Inferior parietal cortex (tissue), 1 donor: Measurements from ENCODE around the gene THAP10.
"Not testable (repeated sequence)": the region's sequence is repeated elsewhere in the genome, so short reads cannot be mapped to it uniquely, and the experiment has no call there.

Experiments
- DNase-seq: peaks from one replicate; pipeline ENCODE4 v3.0.0-alpha.2; 2016; ENCODE audit errors: extremely low spot score

The THAP10 gene

DNA sequence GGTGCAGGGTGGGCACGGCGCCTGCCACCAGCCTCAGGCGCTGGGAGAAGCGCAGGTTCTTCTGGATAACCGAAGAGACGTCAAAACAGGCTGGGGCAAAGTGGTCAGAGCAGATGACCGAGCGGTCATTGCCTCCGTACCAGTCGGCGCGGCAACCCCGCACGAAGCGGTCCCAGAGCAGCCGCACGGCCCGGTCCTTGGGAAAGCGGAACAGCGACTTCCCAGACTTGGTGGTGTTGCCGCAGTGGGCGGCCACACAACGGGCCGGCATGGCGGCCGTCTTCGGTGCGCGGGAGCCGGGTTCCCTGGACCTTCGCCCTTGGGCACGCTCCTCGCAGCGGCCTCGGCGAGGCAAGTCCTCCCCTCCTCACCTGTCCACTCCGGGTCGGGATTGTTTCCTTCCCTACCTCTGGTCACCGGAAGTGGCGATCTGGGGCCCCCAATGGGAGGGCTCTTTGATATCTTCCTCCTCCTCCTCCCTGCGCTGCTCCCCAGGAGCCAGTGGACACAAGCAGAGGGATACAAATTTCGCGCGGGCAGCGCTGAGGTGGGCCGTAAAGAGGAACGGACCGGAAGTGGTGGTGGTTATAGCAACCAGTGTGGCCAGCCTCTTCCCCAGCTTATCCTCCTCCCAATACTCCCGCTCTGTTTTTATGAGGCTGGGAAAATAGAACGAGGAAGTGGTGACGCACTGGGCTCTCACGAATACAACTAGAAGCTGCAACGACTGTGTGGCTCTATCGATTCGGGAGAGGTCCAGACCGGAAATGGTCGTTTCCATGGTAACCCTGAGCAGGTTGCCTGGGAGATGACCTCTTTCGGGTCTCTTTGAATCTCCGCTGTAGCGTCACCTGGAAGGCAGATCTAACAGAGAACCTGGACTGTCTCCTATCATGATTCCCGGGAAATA lies at the start of gene THAP10, which contains the start of gene LRRC49:
Gene THAP10 (minus strand): TSS at position 432 of the 910 bp plus-strand sequence. CDS start 161 bp downstream, at position 271.
Gene LRRC49 (plus strand): TSS at position 825 of the 910 bp plus-strand sequence. CDS start 69 bp downstream, at position 894.
- peak; percentile 95 for DNase-seq

DNA sequence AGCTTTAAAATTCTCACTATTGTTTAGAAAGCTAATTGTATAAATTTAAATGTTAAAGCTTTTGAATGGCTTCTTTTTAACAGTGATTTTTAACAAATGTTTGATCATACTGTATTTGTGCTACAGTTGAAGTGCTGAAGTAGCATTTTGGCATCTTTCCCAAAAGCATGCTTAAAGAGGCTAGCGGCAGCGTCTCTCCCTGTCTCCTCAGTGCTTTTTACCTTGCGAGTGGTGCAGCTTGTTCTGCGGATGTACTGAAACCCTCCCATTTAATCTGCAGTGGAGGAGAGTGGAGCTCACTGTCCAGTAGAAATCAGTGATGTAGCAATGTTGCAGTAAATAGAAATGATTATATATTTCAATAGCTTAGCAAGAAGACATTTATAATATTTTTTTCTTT lies 44.1 kb upstream of the THAP10 start:
- DNase-seq, result no peak

DNA sequence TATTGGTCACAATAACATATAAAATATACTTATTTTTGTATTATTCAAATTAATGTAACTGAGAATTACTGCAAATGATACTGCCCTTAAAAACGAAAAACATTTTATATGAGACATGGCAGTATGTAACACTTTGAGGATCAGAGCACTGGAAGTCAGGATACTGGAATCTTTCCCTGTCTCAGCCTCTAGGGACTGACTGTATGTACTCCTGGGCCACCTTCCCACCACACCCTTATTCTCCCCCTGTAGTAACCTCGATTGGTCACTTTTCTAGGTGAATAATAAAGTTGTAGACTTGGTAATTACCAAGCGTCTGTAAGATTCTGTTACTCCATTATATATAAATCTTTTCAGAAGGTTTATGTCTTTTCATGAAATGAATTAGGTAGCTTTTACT lies 43.4 kb upstream of the THAP10 start:
- no peak for DNase-seq

DNA sequence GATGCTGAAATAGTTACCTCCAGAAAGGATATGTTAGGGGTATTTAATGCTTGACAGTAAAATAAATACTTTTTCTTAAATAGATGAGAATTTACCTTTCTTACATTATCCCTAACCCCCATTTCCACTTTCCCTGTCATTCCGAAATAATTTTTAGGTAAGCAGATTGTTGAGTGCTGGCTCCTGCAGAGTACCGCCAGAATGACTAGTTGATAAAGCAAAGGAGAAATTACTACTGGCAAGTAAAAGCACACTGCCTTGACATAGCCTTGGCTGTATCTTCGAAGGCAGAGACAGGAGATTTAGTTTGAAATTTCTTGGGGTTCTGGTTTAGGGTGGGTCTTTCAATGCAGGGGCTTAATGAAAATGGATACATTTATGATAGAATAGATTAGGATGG lies 41.2 kb upstream of the THAP10 start:
- no peak for DNase-seq

DNA sequence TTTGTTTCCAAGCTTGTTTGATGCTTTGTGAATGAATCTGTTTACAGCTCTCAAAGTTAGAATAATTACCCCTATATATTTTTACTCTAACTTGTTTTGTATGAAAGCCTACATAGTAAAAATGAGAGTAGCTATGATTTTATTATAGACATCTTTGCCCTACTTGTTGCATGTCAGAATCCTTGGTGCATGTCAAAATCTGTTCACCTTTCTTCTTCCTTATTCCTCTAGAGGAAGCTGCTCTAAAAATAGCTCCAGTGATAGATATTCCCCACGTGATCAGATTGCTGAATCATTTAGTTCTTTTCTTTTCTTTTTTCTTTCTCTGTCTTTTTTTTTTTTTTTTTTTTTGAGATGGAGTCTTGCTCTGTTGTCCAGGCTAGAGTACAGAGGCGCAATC lies 40.2 kb upstream of the THAP10 start:
- DNase-seq, result no peak

DNA sequence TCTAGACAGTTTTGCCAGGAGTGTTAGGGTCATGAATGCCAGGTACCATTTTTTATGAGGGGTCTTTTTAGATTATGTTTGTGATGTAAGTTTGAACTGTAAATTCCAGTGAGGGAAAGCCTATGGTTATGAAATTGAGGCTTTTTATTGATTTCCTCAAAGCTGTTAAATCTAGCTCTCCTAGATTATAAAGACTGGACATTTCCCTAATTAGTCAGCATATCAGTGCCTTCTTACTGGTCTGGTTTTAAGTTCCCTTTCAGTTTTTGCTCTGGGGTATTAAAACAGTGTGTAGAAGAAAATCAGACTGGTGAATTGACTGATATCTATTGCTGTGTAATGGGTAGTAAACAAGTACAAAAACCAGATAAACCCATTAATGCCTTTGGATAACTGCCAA lies 39.6 kb upstream of the THAP10 start:
- no peak for DNase-seq

DNA sequence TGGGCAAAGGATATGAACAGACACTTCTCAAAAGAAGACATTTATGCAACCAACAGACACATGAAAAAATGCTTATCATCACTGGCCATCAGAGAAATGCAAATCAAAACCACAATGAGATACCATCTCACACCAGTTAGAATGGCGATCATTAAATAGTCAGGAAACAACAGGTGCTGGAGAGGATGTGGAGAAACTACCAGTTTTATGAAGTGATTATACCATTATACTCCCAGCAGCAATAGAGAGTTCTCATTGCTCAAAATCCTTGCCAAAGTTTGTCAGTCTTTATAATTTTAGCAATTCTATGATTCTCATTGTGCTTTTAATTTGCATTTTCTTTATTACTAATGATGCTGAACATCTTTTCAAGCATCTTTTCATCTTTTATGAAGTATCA lies 34.7 kb upstream of the THAP10 start:
- not testable (repeated sequence) for DNase-seq

DNA sequence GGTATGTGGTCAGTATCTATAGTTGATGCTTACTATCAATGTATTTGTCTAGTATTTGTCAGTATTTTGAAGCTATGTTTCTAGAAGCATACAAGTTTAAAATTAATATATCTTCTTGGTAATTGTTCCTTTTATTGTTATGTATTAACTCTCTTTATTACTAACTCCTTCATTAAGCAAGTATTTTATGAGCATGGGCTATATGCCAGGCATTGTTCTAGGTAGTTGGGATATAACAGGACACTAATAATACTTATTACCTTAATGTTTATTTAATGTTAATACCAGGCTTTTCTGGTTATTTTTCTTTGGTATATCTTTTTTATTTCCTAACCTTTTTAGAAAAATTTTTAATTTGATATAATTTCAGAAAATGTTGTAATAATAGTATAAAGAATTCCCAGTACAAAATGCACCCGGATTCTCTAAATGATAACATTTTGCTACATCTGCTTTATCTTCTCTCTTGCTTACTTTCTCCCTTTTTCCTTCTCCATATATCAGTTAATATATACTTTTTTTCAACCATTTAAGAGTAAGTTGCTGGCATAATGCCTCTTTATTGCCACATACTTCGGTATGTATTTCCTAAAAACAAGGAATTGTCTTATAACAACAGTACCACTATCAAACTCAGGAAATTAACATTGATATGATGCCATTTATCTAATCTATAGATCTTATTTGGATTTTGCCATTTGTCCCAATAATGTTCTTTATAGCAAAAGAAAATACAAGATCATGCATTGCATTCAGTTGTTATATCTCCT lies 31.3 kb upstream of the THAP10 start:
- no peak for DNase-seq

DNA sequence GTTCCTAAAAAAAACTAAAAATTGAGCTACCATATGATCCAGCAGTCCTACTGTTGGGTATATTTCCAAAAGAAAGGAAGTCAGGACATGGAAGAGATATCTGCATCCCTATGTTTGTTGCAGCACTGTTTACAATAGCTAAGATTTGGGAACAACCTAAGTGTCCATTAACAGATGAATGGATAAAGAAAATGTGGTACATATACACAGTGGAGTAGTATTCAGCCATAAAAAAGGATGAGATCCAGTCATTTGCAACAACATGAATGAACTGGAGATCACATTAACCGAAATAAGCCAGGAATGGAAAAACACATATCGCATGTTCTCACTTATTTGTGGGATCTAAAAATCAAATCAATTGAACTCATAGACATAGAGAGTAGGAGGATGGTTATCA lies 29.9 kb upstream of the THAP10 start:
- no peak for DNase-seq

DNA sequence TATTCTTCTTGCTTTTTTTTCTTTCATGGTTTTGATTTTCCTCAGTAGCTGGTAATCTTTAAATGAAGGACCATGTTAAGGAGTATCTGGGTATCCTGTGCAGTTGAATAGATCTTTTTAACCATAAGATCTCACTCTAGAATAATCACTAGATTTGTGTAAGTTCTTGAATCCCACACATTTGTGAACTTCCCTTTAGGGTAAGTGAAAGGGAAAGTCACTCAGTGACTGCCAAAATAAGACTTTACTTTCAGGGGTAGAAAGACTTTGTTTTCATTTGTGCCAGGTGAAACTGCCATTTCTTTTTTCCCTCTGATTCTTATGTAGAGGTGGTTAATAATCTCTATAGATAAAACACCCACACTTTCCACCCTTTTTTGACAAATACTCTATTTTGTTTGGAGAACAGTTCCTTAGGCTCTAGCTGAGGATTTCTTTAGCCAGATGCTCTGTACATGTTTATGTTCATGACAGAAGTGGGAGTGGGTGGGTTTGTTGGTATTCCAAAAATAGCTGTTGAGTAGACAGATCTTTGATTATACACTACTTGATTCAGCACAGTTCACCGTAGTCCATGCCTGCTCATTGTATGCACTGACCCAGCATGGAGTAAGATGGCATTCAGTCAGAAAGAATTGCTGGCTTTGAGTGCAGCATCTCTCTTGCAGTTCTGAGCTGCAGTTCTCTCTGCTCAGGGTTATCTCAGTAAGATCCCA lies 28.9 kb upstream of the THAP10 start:
- no peak for DNase-seq

DNA sequence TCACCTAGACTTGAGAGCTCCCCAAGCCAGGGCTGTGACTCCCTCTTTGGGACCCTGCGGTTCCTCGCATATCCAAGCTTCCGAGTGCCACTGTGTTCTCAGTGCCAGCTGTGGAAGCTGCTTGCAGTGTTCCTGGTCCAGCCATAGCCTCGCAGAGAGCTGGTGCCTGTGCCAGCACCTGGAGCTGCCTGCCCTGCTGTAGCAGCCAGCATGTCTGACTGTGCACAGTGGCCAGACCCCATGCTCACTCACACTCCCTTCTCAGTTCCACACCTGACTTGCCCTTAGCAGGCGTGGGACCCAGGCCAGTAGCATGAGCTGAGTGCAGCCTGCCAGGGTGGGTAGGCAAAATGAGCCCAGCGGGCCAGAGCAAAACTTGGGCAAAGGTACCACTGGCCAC lies 25.7 kb upstream of the THAP10 start:
- DNase-seq, result no peak

DNA sequence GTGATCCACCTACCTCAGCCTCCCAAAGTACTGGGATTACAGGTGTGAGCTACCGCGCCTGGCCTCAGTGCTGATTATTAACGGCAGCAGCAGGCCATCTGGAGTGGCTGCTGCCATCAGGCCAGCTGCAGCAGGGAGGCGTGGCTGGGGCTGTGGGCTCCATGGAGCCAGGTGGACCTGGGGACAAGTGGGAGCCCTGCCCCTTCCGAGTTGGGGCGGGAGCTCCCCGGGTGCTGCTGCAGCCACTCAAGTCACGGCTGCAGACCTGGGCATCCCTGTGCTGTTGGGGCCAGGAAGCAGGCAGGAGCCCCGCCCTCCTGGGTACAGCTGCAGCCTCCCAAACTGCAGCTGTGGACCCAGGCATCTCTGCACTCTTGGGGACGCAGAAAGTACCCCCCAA lies 24.3 kb upstream of the THAP10 start:
- DNase-seq, result no peak

DNA sequence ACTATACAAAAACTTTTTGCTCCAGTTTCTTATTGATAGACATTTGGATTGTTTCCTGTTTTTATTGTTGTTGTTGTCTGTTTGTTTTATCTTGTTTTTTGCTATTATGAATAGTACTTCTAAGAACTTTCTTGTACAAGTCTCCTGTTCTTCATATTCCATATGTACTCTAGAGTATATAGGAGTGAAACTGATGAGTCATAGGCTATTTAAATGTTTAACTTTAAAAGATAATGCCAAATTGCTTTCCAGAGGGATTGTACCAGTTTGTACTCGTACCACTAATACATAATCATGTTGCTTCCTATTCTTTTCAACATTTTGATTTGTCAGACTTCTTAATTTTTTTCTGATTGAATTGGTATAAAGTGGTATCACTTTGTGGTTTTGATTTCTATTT lies 20.0 kb upstream of the THAP10 start:
- no peak for DNase-seq

DNA sequence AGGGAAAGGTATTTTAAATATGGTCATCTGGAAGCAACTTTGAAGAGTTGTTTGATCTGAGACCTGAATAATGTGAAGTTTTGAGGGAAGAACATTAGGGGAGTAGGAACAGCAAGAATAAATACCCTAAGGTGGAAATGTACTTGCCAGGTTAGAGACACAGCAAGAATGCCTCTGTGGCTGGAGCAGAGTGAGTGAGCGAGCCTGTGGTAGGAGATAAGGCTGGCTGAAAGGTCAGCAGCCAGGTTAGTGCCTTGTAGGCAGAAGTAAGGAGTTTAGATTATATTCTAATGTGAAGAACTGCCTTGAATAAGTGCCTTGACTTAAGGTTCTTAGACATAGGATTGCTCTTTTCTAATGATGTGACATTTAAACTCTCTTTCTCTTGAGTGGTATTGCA lies 18.7 kb upstream of the THAP10 start:
- DNase-seq, result no peak

DNA sequence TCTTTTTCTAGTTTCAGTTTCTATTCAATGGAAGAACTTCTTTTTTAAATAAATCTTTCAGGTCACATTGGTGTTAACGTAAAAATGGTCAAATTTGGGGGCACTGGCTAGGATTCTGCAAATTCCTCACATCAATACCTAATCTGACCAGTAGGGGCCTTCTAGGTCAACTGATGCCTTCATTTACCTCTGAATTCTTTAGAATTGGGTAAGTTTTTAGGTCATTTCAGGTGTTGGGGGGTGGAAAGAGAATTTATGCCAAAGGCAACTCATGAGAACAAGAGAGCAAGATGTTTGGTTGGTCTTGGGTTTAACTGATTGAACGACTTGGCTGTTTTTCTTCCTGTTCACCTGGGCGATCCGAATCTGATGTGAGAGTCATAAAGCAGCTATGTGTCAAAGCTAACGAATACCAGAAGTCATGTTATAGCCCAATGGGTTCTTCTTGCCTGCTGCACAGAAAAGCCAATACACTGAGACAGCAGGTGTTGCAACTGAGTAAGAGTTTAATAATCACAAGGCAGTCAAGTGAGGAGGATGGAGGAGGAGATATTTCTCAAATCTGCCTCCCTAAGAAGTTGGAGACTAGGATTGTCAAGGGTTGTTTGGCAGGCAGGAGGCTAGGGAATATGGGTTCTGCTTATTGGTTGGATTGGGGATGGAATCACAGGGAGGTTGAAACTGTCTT lies 15.7 kb upstream of the THAP10 start:
- DNase-seq, result no peak

DNA sequence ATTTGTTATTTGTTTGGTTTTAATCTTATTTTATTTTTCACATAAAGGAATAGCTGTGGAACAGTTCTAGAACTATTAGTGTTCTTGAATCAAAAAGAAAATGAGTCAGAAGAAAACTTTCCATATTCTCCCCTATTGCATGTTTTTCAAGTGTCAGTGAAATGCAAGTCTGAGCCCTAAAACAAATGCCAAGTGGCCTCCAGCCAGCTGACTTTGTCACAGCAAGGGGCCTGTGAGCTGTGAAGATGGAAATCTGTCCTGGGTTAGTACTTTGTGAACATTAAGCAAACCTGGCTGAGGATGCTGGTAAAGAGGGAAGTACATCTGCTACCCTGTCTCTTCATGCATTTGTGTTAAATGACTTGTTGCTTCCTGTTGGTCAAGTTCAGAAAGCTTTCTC lies 14.6 kb upstream of the THAP10 start:
- DNase-seq, result no peak

DNA sequence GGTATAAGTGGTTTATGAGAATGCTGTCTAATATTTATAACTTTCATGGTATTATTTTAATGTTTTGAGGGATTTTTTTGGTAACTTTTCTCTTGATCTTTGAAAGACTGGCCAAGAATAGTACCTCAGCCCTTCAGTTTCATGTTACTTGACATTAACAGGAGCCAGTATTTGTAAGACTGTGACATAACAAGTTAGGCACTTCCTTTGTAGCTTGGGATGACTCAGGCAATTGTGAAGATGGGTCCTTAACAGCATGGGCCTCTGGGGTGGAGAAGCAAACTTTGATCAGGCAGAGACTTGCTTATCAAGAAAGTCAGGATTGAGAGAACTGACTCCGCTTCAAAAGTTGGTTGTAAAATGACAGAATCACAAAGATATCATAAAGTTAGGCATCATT lies 9.9 kb upstream of the THAP10 start:
- DNase-seq, result no peak

DNA sequence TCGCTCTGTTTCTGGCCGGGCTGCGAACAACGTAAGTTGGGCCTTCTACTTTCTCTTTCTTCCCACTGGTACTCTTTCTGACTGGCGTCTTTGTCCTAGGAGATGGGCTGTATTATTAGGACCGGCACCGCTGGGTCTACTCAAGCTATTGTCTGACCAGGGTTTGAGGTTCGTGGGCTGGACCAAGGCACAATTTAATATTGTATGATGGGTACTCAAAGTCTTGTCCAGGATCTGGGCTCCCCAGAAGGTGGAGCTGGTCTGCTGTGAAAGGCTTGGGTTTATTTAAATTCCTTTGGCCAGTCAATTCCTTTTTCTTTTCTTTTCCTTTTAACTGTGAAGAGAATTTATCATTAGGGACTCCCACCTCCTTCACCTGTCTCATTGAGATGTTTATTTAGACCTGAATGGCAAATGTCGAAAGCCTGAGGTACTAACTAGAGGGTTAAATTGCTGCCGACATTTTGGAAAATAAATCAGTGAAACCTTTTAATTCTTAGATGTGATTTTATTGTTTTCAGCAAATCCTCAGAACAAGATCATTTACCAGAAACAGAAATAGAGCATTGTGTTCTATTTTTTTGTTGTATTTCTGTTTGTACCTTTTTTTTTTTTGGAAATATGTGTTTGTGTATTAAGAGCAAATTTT lies 803 bp upstream of the THAP10 start:
- no peak for DNase-seq

DNA sequence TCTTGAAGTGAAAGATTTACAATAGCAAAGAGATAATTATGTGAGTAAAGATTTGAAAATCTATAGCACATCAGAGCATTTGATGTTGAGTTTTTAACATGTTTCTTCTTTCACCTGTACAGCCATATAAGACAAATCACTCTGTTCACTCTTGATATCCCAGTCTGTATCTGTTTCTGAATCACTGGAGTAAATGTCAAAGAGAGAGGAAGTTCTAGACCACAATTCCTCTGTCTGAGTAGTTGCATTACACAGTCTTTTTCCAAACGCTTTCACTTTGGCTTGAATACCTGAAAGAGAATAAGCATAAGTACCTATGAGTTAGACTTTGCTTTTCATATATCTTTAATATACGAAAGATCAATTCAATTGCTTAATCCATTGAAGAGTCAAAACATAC lies 9.9 kb downstream of the THAP10 start:
- no peak for DNase-seq

DNA sequence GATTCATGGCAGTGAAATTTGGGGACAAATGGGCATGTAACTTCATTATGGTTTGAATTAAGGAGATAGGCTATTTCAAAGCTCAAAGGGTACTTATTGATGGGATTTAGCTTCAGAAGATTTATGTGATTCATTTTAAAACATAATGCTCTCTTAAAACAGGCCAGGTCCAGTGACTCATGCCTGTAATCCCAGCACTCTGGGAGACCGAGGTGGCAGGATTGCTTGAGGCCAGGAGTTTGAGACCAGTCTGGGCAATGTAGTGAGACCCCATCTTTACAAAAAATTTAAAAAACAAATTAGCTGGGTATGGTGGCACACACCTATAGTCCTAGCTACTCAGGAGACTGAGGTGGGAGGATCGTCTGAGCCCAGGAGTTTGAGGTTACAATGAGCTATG lies 11.5 kb downstream of the THAP10 start:
- DNase-seq, result no peak

DNA sequence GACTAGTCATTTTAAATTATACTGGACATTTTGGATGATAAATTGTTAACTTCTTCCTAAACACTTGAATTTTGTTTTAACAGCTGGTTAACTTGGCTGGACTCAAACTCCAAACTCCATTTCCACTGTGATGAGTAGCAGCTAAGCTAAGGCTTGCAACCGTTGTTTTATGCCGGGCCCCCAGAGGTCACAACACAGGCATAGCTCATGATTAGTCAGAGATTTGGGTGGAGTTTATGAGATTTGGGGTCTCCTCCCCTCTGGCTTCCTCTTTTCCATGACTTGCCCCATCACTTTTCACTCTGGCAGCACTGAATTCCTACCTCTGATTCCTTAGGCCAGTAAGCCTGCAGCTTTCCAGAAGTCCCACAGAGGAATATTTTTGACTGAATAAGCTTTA lies 12.8 kb downstream of the THAP10 start:
- no peak for DNase-seq
